T follicular helper cell (primary cell): ENCODE results near the gene TBC1D9.

Source experiments
- DNase-seq: peaks from one replicate; pipeline ENCODE4 v3.0.0-alpha.2; 2020; ENCODE audit warnings: low read depth

TBC1D9 gene

DNA sequence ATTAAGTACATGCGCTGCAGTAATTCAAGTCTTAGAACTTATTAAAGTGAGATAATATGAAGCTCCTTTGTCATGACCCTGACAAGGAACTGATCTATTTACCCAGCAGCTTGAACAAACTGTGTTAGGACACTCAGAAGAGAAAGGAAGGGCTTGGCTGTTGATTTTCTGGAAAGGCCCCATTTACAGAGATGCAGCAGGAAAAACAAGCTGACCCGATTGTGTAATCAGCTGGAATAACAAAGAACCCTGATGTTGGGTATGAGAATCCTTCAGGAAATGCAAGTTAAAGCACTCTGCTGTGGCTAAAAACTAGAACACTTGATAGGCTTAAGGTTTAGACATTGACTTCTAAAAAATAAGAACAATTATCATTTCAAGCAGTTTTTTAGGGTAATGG, 64.8 kb downstream of the TBC1D9 start:
- DNase-seq = no peak

DNA sequence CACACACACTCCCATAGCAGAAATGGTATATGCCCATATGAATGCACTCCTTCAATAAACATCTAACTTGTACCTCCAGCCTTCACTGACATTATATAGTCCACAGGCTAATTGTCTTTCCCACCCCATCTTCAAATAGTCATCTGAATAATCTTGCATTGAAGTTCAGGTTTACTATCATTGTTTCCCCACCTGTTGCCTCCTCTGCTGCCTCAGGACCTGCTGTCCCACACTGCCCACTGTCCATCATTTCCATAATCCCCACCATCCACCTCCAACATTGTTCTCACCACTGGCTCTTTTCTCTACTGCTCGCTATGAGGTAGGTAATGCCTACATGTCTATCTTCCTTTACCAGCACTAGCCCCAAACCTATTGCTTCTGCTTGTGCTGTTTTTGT, 66.1 kb downstream of the TBC1D9 start:
- no peak for DNase-seq

- DNase-seq = no peak
Observed at GRCh38 chr4:140689623-140690022, 66.6 kb downstream of the TBC1D9 start.

DNA sequence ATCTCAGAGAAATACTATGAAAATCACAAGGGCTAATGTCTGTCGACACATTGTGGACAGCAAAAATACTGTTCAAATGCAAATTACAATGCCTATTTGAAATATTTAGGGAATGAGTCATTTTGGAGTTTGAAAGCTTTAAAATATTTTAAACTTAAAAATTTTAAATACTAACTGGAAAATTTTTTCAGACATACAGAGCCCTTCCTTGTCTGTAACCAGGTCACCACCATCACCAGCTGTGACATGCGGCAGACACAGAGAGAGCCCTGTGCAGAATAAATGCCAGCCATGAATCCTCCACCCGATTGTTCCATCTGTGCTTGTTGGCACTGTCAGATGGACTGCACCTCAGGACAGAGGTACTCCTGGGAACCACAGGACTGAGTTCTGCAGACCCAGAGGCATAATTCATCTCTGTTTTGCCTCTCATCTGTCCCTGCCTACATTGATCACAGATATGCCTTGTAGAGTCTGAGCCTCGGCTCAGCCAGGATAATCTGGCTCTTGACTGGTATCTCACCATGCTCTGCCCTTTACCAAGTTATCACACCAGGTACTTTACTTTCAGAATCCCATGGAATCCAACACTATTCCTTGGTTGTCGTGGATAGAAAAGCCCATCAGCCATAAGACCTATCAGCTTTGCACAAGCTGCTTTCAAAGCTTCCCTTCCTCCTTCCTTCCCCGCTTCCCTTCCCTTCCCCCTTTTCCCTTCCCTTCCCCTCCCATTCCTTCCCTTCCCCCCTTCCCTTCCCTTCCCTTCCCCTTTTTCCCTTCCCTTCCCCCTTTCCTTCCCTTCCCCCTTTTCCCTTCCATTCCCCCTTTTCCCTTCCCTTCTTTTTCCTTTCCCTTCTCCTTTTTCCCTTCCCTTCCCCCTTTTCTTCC, 67.2 kb downstream of the TBC1D9 start:
- no peak for DNase-seq

- DNase-seq = no peak
Observed at GRCh38 chr4:140686796-140687195, 69.4 kb downstream of the TBC1D9 start.

- DNase-seq = no peak
Observed at GRCh38 chr4:140684314-140684713, 71.9 kb downstream of the TBC1D9 start.

GRCh38 chr4:140681201-140681600, 75.0 kb downstream of the TBC1D9 start:
- DNase-seq = no peak

DNA sequence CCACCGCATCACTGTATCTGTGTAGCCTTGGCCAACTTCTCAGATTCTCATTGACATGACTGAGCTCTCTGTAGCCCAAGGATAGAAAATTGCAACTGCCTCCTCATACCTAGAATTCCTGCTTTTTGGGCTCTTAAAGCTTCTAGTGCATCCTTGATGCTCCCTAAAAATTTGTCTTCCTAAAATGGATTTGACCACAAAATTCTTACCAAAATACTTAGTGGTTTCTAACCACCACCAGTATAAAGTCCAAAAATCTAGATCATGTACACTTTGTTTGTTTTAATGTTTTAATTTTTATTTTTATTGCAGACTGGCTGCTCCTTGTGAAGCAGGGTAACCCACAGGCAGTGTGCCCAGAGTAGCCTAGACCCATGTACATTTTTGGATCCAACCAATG, 75.5 kb downstream of the TBC1D9 start:
- DNase-seq = no peak

DNA sequence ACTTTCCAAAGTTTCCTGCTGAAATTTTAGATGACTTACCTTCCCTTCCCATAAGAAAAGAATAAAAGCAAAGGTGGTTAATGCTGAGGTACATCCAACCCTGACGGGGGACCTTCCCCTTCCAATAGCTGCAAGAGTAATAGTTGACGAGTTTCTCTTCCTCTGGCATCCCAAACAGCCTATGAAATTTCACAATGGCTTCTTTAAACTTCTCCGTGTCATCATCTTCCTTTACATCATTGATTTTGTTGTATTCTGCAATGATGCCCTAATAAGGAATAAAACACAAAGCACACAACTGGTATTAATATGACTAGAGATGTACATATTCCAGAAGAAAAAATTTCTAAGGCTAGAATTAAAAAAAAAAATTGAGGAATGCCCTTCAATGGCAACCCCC, 76.6 kb downstream of the TBC1D9 start:
- no peak for DNase-seq

DNA sequence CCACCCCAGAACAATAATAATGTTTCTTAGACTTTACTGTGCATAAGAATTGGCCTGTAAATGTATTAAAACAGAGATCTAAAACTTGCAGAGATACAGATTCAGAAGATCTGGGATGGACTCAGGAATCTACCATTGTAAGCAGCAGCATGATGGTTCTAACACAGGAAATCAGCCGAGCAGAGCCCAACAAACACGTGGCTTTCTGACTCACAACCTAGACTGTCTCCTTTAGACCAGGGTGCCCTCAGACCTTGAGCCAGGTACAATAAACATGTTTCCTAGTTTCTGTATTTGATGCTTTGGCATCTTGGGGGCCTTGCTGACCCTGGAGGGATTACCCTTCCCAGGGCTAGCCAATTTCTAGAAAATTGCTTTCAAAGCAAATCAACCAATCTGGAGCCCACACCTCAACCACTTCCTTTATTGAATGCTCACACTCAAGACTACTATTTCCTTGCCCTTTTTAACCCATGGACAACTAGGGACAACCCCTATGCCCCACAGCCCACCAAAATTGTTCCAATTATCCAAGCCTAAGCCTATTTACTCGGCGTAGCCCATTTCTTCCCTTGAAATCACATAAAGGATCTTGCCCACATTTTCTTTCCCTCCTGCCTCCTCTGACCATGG, 80.5 kb downstream of the TBC1D9 start:
- DNase-seq = no peak

- no peak for DNase-seq
Observed at GRCh38 chr4:140673729-140674128, 82.5 kb downstream of the TBC1D9 start.

- no peak for DNase-seq
Observed at GRCh38 chr4:140672416-140672815, 83.8 kb downstream of the TBC1D9 start.

GRCh38 chr4:140668111-140668510, 88.1 kb downstream of the TBC1D9 start:
- no peak for DNase-seq

GRCh38 chr4:140666889-140667614, 89.1 kb downstream of the TBC1D9 start:
- DNase-seq = no peak

DNA sequence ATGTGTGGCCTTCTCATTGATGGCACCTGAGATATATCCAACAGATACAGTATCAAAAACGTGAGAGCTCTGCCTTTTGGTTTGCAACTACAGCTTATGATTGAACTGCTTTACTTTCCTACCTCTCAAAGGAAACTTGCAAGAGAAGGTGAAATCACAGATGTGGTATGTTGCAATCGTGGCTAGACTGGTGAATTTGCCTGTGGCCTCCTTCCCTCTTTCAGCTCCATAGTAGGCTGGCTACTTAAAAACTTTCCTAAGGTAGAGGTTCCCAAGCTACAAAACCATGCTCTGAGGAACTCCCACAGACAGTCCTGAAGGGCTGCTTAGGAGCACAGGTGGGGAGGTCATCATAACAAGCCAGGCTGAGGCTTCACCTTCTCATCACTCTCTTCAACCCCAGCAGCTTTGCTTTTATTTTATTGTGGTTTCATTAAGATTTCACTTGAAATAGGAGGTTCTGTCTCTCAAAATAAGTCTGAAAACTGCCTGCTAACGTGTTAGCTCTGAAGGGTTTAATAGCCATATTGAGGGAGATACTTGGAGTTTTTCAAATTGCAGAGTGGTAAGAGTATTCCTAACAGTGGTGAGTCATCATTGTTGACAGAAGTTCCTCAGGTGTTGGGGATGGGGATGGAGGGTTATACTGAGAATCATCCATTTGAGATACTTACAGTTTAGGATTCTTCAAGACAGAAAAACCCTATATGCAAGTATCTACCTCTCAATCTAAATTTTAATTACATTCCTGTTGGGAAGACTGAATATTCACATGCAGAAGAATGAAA, 93.9 kb downstream of the TBC1D9 start:
- DNase-seq = no peak

DNA sequence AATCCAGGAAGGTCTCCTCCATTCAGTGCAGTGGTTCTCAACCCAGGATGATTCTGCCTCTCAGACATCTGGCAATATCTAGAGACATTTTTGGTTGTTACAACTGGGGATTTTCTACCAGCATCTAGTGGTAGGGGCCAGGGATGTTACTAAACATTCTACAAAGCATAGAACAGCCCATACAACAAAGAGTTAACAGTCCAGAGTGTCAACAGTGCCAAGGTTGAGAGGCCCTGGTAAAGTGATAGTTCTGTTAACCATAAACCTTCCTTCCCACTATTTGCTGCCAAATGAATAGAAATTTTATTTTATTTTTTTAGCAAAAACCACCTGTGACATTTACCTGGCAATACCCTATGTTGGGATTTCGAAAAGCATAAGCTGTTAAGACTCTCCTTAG, 94.6 kb downstream of the TBC1D9 start:
- no peak for DNase-seq

DNA sequence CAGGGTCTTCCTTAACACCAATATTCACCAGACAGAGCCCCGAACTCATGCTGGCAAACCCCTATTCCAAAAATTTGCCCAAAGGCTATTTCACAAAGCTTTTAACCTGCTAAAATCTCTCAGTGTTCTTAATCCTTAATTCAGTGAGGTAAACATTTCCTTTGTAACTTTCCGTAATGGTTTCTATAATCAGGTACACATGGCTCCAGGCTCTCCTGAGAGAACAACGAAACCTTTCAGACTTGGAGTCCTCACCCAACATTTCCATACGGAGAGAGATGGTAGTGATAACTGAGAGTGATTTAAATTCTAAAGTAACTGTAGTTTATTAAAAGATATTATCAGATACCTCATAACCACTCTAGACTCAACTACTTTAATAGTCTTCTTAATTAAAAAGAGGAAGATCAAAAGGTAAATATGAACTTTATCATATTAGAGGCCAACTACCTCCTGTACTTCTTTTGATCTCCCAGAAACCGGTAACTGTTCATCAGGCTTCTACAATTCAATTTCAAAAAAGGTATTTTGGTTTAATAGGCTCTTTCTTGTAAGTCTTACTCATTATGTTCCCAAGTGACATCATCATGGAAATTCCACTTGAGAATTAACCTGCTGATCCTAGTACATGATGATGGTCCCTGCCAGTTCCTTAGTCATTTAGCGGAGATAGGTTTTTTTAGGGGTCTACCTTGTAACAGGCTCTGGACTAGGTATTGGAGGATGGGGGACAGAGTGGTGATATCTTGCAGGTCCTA, 96.1 kb downstream of the TBC1D9 start:
- DNase-seq = no peak

GRCh38 chr4:140654495-140654814, 101.7 kb downstream of the TBC1D9 start:
- no peak for DNase-seq

- DNase-seq = no peak
Observed at GRCh38 chr4:140653718-140654494, 102.3 kb downstream of the TBC1D9 start.

GRCh38 chr4:140652601-140653000, 103.6 kb downstream of the TBC1D9 start:
- DNase-seq = no peak
